ENCODE results near the gene OR5H1. TPM values are rescaled to one million over a fixed set of nuclear protein-coding genes. Genes with fewer than 3 reads are reported as not detected.

The OR5H1 gene
- total and polyA plus RNA-seq, 2 of the 4 experiments (the other 2 are of a cell fraction), result not detected

DNA sequence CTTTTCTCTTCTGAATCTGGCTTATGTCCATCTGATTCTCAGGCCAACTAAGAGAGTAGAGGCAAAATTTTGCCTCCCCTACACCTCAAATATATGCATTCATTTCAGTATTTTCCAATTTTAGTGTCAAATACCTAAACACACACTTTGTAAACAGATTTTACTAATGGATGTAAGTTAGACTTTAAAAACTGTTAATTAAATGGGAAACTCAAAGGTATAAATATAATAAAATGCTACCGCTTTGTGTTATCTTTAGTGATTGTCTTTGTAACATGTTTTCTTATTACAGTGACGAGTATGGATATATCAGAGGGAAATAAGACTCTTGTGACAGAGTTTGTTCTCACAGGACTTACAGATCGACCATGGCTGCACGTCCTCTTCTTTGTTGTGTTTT lies 43.6 kb upstream of the OR5H1 start, which contains the start of gene OR5AC2:
OR5AC2 (plus strand) TSS at position 301 of the 400 bp plus-strand sequence; CDS start at position 301, 0 bp downstream.
- Histone ChIP-seq H3K9me1 (ENCODE audit: insufficient read depth, low read length) (no peaks in the 10 kb centered on the region), H3K4ac (ENCODE audit: low read depth, low read length) (no peak within 1 kb of the TSS), H4K8ac (ENCODE audit: low read depth in 2 of 2, low read length in 2 of 2) (no peak within 1 kb of the TSS), H2BK20ac (ENCODE audit: low read depth, low read length) (no peak within 1 kb of the TSS), H3K14ac (replicated peaks; ENCODE audit: low read depth, low read length) (no peak within 1 kb of the TSS), H3K56ac (ENCODE audit: extremely low read depth, insufficient read depth, low read length) (no peak within 1 kb of the TSS), H2BK5ac (ENCODE audit: low read depth, low read length, poor library complexity, severe bottlenecking) (no peak within 1 kb of the TSS), H2AK9ac (replicated peaks; ENCODE audit: low read depth, low read length, poor library complexity) (no peak within 1 kb of the TSS), H4K20me1 (ENCODE audit: insufficient read depth, low read length) (no peaks in the 10 kb centered on the region), H3K9me3 (ENCODE audit: control insufficient read depth, insufficient read depth, low read length) (no peaks in the 10 kb centered on the region), H3K36me3 (ENCODE audit: control insufficient read depth, insufficient read depth, low read length) (no peaks in the 10 kb centered on the region), H3K18ac (ENCODE audit: low read depth, low read length) (no peak within 1 kb of the TSS), H2AFZ (replicated peaks; ENCODE audit: low read length, poor library complexity) (no peak within 1 kb of the TSS), H3K4me3 (ENCODE audit: insufficient read depth, low read depth, low read length) (no peak within 1 kb of the TSS), H2BK15ac (ENCODE audit: low read depth, low read length) (no peak within 1 kb of the TSS), H4K91ac (ENCODE audit: insufficient read depth, low read depth, low read length) (no peak within 1 kb of the TSS), H4K5ac (ENCODE audit: low read depth, low read length) (no peak within 1 kb of the TSS), H3K9ac (ENCODE audit: low read depth, low read length) (no peak within 1 kb of the TSS), H3K79me1 (ENCODE audit: low read depth in 1 of 2, low read length in 2 of 2) (no peaks in the 10 kb centered on the region), H3K4me2 (ENCODE audit: low read depth, low read length) (no peak within 1 kb of the TSS), H3K4me1 (ENCODE audit: control insufficient read depth, insufficient read depth, low read length) (no peaks in the 10 kb centered on the region), H2AK5ac (ENCODE audit: low read depth, low read length) (no peak within 1 kb of the TSS), H2BK120ac (ENCODE audit: low read depth, low read length) (no peak within 1 kb of the TSS), H3K27me3 (ENCODE audit: control insufficient read depth, insufficient read depth, low read length) (no peaks in the 10 kb centered on the region), H3K27ac (ENCODE audit: insufficient read depth, low read length) (no peak within 1 kb of the TSS), H3K23ac (ENCODE audit: low read depth, low read length) (no peak within 1 kb of the TSS)
- POLR2A ChIA-PET (ENCODE audit: unreplicated experiment), result no interaction called here
- no CpG with 5 or more reads among the region's 4 CpGs for WGBS, 2 experiments (ENCODE audit: extremely low coverage in 2 of 2, insufficient read length in 1 of 2)
- ATAC-seq (ENCODE audit: low read depth), result no peak
- BruUV-seq (replicated peaks), result no TSS peak
- TF ChIP-seq RCOR1 (IDR thresholded peaks at IDR 0.05; ENCODE audit: insufficient replicate concordance, low read length), result no peak
- no peak for TF ChIP-seq RFX5 (IDR thresholded peaks at IDR 0.05; ENCODE audit: low read depth, low read length)
- no peak for TF ChIP-seq NFE2L2 (IDR thresholded peaks at IDR 0.05; ENCODE audit: low read depth, low read length)
- TF ChIP-seq SMC3 (IDR thresholded peaks at IDR 0.05; ENCODE audit: low read depth, low read length), result no peak
- no peak for TF ChIP-seq FOS (IDR thresholded peaks at IDR 0.05; ENCODE audit: low read depth, low read length)
- no peak for TF ChIP-seq MAZ (IDR thresholded peaks at IDR 0.05; ENCODE audit: borderline replicate concordance, low read depth, low read length)
- TF ChIP-seq MXI1 (IDR thresholded peaks at IDR 0.05; ENCODE audit: borderline replicate concordance, low read depth, low read length), result no peak
- no peak for TF ChIP-seq BHLHE40 (IDR thresholded peaks at IDR 0.05; ENCODE audit: low read depth, low read length)
- TF ChIP-seq, protein P1, sequence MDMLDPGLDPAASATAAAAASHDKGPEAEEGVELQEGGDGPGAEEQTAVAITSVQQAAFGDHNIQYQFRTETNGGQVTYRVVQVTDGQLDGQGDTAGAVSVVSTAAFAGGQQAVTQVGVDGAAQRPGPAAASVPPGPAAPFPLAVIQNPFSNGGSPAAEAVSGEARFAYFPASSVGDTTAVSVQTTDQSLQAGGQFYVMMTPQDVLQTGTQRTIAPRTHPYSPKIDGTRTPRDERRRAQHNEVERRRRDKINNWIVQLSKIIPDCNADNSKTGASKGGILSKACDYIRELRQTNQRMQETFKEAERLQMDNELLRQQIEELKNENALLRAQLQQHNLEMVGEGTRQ (IDR thresholded peaks at IDR 0.05; ENCODE audit: low read depth, low read length), result no peak
- no peak for TF ChIP-seq CEBPB (IDR thresholded peaks at IDR 0.05; ENCODE audit: low read depth, low read length)
- TF ChIP-seq, protein P2, sequence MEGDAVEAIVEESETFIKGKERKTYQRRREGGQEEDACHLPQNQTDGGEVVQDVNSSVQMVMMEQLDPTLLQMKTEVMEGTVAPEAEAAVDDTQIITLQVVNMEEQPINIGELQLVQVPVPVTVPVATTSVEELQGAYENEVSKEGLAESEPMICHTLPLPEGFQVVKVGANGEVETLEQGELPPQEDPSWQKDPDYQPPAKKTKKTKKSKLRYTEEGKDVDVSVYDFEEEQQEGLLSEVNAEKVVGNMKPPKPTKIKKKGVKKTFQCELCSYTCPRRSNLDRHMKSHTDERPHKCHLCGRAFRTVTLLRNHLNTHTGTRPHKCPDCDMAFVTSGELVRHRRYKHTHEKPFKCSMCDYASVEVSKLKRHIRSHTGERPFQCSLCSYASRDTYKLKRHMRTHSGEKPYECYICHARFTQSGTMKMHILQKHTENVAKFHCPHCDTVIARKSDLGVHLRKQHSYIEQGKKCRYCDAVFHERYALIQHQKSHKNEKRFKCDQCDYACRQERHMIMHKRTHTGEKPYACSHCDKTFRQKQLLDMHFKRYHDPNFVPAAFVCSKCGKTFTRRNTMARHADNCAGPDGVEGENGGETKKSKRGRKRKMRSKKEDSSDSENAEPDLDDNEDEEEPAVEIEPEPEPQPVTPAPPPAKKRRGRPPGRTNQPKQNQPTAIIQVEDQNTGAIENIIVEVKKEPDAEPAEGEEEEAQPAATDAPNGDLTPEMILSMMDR (conservative IDR thresholded peaks at IDR 0.05; ENCODE audit: low read depth, low read length), result no peak
- no peak for TF ChIP-seq MAFK (IDR thresholded peaks at IDR 0.05; ENCODE audit: low read depth, low read length)
- TF ChIP-seq, protein P3, sequence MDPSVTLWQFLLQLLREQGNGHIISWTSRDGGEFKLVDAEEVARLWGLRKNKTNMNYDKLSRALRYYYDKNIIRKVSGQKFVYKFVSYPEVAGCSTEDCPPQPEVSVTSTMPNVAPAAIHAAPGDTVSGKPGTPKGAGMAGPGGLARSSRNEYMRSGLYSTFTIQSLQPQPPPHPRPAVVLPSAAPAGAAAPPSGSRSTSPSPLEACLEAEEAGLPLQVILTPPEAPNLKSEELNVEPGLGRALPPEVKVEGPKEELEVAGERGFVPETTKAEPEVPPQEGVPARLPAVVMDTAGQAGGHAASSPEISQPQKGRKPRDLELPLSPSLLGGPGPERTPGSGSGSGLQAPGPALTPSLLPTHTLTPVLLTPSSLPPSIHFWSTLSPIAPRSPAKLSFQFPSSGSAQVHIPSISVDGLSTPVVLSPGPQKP (IDR thresholded peaks at IDR 0.05; ENCODE audit: borderline replicate concordance, low read depth, low read length), result no peak
- no peak for TF ChIP-seq POLR2A (IDR thresholded peaks at IDR 0.05; ENCODE audit: low read depth, low read length)
- no peak for TF ChIP-seq RAD21 (IDR thresholded peaks at IDR 0.05; ENCODE audit: low read length)
- no peak for TF ChIP-seq CHD1 (IDR thresholded peaks at IDR 0.05; ENCODE audit: low read depth, low read length)
- intact Hi-C loops (cut with micrococcal nuclease) (no loop called here), dilution Hi-C loops (cut with HindIII; ENCODE audit: low sequenced_read_pairs, unreplicated experiment) (no loop called here), in situ Hi-C loops (cut with MboI; ENCODE audit: low sequenced_read_pairs) (no loop called here)
- CTCF ChIA-PET, result no interaction called here
- DNase-seq, result no peak
